Measurements from ENCODE around the gene DNAH17. TPM values are rescaled to one million over a fixed set of nuclear protein-coding genes. Genes with fewer than 3 reads are reported as not detected.

The DNAH17 gene
- total and polyA plus RNA-seq, 2 of the 13 experiments (the other 11 are each of a cell fraction or from before 2014, with no cell fraction given), result 0.86 to 1.6 TPM

- TF ChIP-seq, protein P1, sequence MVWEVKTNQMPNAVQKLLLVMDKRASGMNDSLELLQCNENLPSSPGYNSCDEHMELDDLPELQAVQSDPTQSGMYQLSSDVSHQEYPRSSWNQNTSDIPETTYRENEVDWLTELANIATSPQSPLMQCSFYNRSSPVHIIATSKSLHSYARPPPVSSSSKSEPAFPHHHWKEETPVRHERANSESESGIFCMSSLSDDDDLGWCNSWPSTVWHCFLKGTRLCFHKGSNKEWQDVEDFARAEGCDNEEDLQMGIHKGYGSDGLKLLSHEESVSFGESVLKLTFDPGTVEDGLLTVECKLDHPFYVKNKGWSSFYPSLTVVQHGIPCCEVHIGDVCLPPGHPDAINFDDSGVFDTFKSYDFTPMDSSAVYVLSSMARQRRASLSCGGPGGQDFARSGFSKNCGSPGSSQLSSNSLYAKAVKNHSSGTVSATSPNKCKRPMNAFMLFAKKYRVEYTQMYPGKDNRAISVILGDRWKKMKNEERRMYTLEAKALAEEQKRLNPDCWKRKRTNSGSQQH (CRISPR knock-in tag; IDR thresholded peaks at IDR 0.05; ENCODE audit: low read depth), result no peak
- TF ChIP-seq RBM22 (optimal IDR thresholded peaks at IDR 0.05; ENCODE audit: low read length), result peak; percentile 92
- TF ChIP-seq REXO4 (CRISPR knock-in tag; IDR thresholded peaks at IDR 0.05; ENCODE audit: borderline replicate concordance), result no peak
- peak; percentile 98 for TF ChIP-seq SALL1 (CRISPR knock-in tag; IDR thresholded peaks at IDR 0.05)
- TF ChIP-seq ZNF362 (CRISPR knock-in tag; IDR thresholded peaks at IDR 0.05; ENCODE audit: borderline replicate concordance), result peak; percentile 86
- TF ChIP-seq ZNF737 (CRISPR knock-in tag; IDR thresholded peaks at IDR 0.05; ENCODE audit: borderline replicate concordance), result 0 out of 2 replicates have a peak, but pooled peaks have one; percentile 72
- peak; percentile 90 for TF ChIP-seq RXRB (CRISPR knock-in tag; IDR thresholded peaks at IDR 0.05; ENCODE audit: borderline replicate concordance)
- TF ChIP-seq NFYB (CRISPR knock-in tag; IDR thresholded peaks at IDR 0.05), result 0 out of 2 replicates have a peak, but pooled peaks have one; percentile 25
- peak; percentile 98 for TF ChIP-seq KDM3A (CRISPR knock-in tag; IDR thresholded peaks at IDR 0.05; ENCODE audit: low read depth)
- peak; percentile 60; the same call in 1 of the 2 replicates for TF ChIP-seq ZNF780A (CRISPR knock-in tag; IDR thresholded peaks at IDR 0.05)
- peak; percentile 97 for TF ChIP-seq ZNF383 (CRISPR knock-in tag; IDR thresholded peaks at IDR 0.05; ENCODE audit: borderline replicate concordance)
- no peak for TF ChIP-seq XBP1 (CRISPR knock-in tag; IDR thresholded peaks at IDR 0.05)
- peak; percentile 94 for TF ChIP-seq POGZ (CRISPR knock-in tag; IDR thresholded peaks at IDR 0.05)
- peak; percentile 32 for TF ChIP-seq ZNF883 (CRISPR knock-in tag; IDR thresholded peaks at IDR 0.05; ENCODE audit: not compliant biosample characterization)
- peak; percentile 74 for TF ChIP-seq TCF7 (IDR thresholded peaks at IDR 0.05; ENCODE audit: low read depth)
- 0 out of 2 replicates have a peak, but pooled peaks have one; percentile 61 for TF ChIP-seq ETV6 (CRISPR knock-in tag; conservative IDR thresholded peaks at IDR 0.05)
- TF ChIP-seq, protein P2, sequence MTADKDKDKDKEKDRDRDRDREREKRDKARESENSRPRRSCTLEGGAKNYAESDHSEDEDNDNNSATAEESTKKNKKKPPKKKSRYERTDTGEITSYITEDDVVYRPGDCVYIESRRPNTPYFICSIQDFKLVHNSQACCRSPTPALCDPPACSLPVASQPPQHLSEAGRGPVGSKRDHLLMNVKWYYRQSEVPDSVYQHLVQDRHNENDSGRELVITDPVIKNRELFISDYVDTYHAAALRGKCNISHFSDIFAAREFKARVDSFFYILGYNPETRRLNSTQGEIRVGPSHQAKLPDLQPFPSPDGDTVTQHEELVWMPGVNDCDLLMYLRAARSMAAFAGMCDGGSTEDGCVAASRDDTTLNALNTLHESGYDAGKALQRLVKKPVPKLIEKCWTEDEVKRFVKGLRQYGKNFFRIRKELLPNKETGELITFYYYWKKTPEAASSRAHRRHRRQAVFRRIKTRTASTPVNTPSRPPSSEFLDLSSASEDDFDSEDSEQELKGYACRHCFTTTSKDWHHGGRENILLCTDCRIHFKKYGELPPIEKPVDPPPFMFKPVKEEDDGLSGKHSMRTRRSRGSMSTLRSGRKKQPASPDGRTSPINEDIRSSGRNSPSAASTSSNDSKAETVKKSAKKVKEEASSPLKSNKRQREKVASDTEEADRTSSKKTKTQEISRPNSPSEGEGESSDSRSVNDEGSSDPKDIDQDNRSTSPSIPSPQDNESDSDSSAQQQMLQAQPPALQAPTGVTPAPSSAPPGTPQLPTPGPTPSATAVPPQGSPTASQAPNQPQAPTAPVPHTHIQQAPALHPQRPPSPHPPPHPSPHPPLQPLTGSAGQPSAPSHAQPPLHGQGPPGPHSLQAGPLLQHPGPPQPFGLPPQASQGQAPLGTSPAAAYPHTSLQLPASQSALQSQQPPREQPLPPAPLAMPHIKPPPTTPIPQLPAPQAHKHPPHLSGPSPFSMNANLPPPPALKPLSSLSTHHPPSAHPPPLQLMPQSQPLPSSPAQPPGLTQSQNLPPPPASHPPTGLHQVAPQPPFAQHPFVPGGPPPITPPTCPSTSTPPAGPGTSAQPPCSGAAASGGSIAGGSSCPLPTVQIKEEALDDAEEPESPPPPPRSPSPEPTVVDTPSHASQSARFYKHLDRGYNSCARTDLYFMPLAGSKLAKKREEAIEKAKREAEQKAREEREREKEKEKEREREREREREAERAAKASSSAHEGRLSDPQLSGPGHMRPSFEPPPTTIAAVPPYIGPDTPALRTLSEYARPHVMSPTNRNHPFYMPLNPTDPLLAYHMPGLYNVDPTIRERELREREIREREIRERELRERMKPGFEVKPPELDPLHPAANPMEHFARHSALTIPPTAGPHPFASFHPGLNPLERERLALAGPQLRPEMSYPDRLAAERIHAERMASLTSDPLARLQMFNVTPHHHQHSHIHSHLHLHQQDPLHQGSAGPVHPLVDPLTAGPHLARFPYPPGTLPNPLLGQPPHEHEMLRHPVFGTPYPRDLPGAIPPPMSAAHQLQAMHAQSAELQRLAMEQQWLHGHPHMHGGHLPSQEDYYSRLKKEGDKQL (CRISPR knock-in tag; IDR thresholded peaks at IDR 0.05; ENCODE audit: low read depth), result peak; percentile 100
- no peak for TF ChIP-seq TRAFD1 (CRISPR knock-in tag; IDR thresholded peaks at IDR 0.05; ENCODE audit: borderline replicate concordance)
Observed at GRCh38 chr17:78421534-78422266, 155.5 kb downstream of the DNAH17 start (continued).

Data from HepG2 (cell line).